A673 (cell line): ENCODE results near the gene THRB.

Experiments
- EZH2 ChIP-seq: fragments of 200-600 bp; sonication (generic); IDR thresholded peaks from 2 replicates; pipeline ENCODE4 v1.6.1; 2017; ENCODE audit warnings: borderline replicate concordance, low read depth, mild to moderate bottlenecking, mixed read lengths, antibody characterized with exemption, low read length; ENCODE audit not compliant: poor library complexity, severe bottlenecking
- TF ChIP-seq, protein P1 (sequence below): fragments of 300-800, 200-600 bp; sonication (generic); conservative IDR thresholded peaks from 2 replicates; pipeline ENCODE4 v1.5.1; 2017; ENCODE audit warnings: low read depth, mild to moderate bottlenecking, antibody characterized with exemption, low read length, moderate library complexity, mixed read lengths

DNA sequence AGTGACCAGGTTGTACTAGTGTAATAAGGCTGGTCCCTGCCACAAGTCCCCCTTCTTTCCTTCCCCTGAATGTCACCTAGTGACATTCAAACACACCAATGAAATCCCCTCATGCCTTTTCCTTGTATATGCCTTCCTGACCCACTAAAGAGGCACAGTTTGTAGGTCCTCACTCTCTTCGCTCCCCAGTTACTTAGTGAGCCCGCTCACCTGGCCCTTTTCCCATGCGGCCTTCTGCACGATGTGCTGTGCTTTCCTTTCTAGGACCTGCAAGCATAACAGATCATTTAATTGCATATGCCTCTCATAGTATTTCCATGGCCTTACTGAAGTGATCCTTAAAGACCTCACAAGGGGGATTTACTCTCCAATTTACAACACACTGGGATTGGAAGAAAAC lies 146.3 kb downstream of the THRB start:
- TF ChIP-seq, protein P1, sequence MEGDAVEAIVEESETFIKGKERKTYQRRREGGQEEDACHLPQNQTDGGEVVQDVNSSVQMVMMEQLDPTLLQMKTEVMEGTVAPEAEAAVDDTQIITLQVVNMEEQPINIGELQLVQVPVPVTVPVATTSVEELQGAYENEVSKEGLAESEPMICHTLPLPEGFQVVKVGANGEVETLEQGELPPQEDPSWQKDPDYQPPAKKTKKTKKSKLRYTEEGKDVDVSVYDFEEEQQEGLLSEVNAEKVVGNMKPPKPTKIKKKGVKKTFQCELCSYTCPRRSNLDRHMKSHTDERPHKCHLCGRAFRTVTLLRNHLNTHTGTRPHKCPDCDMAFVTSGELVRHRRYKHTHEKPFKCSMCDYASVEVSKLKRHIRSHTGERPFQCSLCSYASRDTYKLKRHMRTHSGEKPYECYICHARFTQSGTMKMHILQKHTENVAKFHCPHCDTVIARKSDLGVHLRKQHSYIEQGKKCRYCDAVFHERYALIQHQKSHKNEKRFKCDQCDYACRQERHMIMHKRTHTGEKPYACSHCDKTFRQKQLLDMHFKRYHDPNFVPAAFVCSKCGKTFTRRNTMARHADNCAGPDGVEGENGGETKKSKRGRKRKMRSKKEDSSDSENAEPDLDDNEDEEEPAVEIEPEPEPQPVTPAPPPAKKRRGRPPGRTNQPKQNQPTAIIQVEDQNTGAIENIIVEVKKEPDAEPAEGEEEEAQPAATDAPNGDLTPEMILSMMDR: no peak
- no peak for TF ChIP-seq EZH2
